Prostate gland (tissue), 2 donors: Measurements from ENCODE around the gene CAPRIN1.

ENCODE experiments used
- POLR2A ChIP-seq: fragments of 450-650 bp; IDR thresholded peaks from one replicate; pipeline ENCODE4 v1.6.1; 2016; ENCODE audit warnings: antibody characterized with exemption, mild to moderate bottlenecking
- POLR2AphosphoS5 ChIP-seq: sonication (generic); formaldehyde crosslinking; IDR thresholded peaks from one replicate; pipeline ENCODE4 v1.6.1; 2017; ENCODE audit warnings: antibody characterized with exemption
- TF ChIP-seq, protein P1 (sequence below), 4 experiments: fragments of 200-600 bp in 2 of 4; fragments of 450-650 bp in 2 of 4; sonication (generic) in 2 of 4; IDR thresholded peaks; 1 replicate in 3 of 4; 2 replicates in 1 of 4; pipeline ENCODE4 v1.5.1; 2016 to 2019; ENCODE audit warnings: antibody characterized with exemption in 4 of 4, mild to moderate bottlenecking in 2 of 4, moderate library complexity in 2 of 4

GRCh38 chr11:34147581-34147980 lies 96.0 kb downstream of the CAPRIN1 start:
- TF ChIP-seq, protein P1, sequence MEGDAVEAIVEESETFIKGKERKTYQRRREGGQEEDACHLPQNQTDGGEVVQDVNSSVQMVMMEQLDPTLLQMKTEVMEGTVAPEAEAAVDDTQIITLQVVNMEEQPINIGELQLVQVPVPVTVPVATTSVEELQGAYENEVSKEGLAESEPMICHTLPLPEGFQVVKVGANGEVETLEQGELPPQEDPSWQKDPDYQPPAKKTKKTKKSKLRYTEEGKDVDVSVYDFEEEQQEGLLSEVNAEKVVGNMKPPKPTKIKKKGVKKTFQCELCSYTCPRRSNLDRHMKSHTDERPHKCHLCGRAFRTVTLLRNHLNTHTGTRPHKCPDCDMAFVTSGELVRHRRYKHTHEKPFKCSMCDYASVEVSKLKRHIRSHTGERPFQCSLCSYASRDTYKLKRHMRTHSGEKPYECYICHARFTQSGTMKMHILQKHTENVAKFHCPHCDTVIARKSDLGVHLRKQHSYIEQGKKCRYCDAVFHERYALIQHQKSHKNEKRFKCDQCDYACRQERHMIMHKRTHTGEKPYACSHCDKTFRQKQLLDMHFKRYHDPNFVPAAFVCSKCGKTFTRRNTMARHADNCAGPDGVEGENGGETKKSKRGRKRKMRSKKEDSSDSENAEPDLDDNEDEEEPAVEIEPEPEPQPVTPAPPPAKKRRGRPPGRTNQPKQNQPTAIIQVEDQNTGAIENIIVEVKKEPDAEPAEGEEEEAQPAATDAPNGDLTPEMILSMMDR (IDR thresholded peaks at IDR 0.05) = no peak
- TF ChIP-seq POLR2A (no peak), POLR2AphosphoS5 (no peak)
